ENCODE results near the gene NELL2. TPM values are rescaled to one million over a fixed set of nuclear protein-coding genes. Genes with fewer than 3 reads are reported as not detected.

Gene NELL2
- polyA plus RNA-seq, 2 of the 4 experiments (the other 2 are of a cell fraction): 0.16 TPM; not detected in 1

DNA sequence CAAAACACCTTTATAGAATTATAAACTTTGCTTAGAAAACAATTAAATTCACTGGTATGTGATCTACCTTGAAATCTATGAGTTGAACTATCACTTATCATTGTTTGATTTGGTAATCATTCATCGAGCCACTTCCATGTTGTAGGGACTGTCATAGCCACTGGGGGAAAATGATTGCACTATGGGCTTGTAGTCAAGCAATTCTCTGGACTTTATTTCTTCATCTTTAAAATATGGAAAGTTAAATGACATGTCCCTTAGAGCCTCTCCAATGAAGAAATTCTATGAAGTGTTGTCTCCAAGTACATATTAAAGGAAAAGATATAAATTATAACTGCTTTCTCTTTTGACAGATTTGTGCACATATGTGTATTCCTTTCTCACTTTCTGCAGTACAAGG is 97.3 kb downstream of the NELL2 start (continued):
- TF ChIP-seq, protein P1, sequence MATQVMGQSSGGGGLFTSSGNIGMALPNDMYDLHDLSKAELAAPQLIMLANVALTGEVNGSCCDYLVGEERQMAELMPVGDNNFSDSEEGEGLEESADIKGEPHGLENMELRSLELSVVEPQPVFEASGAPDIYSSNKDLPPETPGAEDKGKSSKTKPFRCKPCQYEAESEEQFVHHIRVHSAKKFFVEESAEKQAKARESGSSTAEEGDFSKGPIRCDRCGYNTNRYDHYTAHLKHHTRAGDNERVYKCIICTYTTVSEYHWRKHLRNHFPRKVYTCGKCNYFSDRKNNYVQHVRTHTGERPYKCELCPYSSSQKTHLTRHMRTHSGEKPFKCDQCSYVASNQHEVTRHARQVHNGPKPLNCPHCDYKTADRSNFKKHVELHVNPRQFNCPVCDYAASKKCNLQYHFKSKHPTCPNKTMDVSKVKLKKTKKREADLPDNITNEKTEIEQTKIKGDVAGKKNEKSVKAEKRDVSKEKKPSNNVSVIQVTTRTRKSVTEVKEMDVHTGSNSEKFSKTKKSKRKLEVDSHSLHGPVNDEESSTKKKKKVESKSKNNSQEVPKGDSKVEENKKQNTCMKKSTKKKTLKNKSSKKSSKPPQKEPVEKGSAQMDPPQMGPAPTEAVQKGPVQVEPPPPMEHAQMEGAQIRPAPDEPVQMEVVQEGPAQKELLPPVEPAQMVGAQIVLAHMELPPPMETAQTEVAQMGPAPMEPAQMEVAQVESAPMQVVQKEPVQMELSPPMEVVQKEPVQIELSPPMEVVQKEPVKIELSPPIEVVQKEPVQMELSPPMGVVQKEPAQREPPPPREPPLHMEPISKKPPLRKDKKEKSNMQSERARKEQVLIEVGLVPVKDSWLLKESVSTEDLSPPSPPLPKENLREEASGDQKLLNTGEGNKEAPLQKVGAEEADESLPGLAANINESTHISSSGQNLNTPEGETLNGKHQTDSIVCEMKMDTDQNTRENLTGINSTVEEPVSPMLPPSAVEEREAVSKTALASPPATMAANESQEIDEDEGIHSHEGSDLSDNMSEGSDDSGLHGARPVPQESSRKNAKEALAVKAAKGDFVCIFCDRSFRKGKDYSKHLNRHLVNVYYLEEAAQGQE (IDR thresholded peaks at IDR 0.05): no peak

DNA sequence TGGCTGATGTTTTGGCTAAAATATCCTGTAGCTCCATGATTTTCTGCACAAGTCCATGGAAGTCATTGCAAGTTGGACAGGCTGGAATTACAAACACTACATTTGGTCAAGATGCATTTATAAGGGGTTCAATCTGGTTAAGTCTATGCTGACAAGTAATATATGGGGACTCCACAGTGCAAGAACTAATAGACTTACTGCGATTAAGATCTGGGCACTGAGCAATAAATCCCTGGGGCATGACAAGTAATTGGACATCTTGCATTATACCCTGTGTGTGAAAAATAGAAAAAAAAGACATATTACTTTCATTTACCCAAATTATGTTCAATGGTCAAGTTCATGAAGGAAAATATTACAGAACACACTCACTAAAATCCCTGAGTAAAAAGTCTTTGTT is 99.1 kb downstream of the NELL2 start:
- Histone ChIP-seq H3K9me3 (no peaks in the 10 kb centered on the region), H3K4me1 (no peaks in the 10 kb centered on the region), H3K27ac (no peak overlapping the region), H3K4me3 (no peak overlapping the region), H3K4me2 (no peak overlapping the region)
- no peak for ATAC-seq
- TF ChIP-seq NR3C1 (IDR thresholded peaks at IDR 0.05) (no peak), CBX8 (IDR thresholded peaks at IDR 0.05) (no peak)
- FAIRE-seq: no peak
- ChIA-PET CTCF (no interaction called here), POLR2A (no interaction called here)
- DNase-seq (ENCODE audit: low read depth in 1 of 2, low spot score in 1 of 2): no peak
- 24% methylated on average over 1 of the region's 1 CpG for WGBS (ENCODE audit: missing lambda C conversion rate)

DNA sequence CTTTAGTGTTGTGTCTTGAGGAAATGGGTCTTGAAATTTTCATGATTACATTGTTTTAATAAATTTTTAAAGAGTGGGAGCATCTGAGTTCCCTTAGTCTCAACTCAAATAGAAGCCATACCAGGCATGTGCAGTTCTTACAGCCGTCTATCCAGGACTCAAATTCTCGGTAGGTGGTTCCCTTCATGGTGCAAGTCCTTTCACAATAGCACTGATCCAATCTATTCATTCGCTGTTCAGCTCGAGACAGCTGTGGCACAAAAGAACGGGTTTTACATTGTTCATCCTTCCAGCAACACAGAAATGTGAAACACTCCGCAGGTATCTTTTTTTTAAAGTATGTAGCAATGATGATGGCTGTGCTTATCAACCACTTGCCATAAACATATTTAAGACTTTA is 100.2 kb downstream of the NELL2 start:
- Histone ChIP-seq H3K4me1 (no peaks in the 10 kb centered on the region), H3K27ac (no peak overlapping the region), H3K4me3 (no peak overlapping the region), H3K4me2 (no peak overlapping the region), H3K9me3 (no peaks in the 10 kb centered on the region)
- no peak for TF ChIP-seq CBX2 (IDR thresholded peaks at IDR 0.05; ENCODE audit: borderline replicate concordance, low read depth)
- no peak for TF ChIP-seq MYC (IDR thresholded peaks at IDR 0.05; ENCODE audit: borderline replicate concordance, low read length)
- TF ChIP-seq ZNF302 (CRISPR knock-in tag; IDR thresholded peaks at IDR 0.05): no peak
- no peak for TF ChIP-seq KDM5A (IDR thresholded peaks at IDR 0.05)
- no peak for TF ChIP-seq JUNB (IDR thresholded peaks at IDR 0.05)
- TF ChIP-seq, protein P2, sequence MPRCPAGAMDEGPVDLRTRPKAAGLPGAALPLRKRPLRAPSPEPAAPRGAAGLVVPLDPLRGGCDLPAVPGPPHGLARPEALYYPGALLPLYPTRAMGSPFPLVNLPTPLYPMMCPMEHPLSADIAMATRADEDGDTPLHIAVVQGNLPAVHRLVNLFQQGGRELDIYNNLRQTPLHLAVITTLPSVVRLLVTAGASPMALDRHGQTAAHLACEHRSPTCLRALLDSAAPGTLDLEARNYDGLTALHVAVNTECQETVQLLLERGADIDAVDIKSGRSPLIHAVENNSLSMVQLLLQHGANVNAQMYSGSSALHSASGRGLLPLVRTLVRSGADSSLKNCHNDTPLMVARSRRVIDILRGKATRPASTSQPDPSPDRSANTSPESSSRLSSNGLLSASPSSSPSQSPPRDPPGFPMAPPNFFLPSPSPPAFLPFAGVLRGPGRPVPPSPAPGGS (IDR thresholded peaks at IDR 0.05): no peak
- TF ChIP-seq, protein P3, sequence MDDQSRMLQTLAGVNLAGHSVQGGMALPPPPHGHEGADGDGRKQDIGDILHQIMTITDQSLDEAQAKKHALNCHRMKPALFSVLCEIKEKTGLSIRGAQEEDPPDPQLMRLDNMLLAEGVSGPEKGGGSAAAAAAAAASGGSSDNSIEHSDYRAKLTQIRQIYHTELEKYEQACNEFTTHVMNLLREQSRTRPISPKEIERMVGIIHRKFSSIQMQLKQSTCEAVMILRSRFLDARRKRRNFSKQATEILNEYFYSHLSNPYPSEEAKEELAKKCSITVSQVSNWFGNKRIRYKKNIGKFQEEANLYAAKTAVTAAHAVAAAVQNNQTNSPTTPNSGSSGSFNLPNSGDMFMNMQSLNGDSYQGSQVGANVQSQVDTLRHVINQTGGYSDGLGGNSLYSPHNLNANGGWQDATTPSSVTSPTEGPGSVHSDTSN (IDR thresholded peaks at IDR 0.05): no peak
- POLR2A ChIA-PET: no interaction called here
- ATAC-seq (no peak), FAIRE-seq (no peak), DNase-seq (ENCODE audit: low read depth in 1 of 2, low spot score in 1 of 2) (no peak)
- CTCF ChIA-PET: no interaction called here
- 12% methylated on average over 6 of the region's 6 CpGs for WGBS (ENCODE audit: missing lambda C conversion rate)

DNA sequence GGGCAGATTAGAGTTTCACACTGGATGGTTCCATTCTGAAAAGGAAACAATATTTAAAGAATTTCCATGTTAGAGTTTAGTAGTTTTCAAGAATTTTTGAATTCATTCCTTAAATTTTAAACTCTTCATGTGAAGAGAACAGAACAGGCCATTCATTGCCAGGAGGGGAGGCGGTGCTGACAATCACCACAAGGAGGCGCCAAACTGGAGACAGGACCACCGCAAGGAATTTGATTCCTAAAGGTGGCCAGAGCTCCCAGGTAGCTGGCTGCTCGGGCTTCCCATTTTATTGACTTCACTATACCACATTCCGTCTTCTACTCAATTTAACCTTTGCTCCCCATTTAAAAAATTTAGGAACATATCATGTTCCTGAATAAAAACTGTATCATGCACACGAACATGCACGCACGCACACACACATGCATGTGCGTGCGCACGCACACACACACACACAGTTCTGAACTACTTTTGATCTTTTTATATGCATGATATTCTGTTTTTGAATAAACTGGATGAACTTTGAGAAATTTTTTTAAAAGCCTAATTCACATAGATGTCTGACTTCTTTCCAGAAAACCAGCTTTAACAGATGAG is 101.2 kb downstream of the NELL2 start:
- Histone ChIP-seq H3K27ac (no peak overlapping the region), H3K4me2 (no peak overlapping the region), H3K4me1 (no peaks in the 10 kb centered on the region), H3K9me3 (no peaks in the 10 kb centered on the region), H3K4me3 (no peak overlapping the region)
- TF ChIP-seq, protein P1 (IDR thresholded peaks at IDR 0.05): no peak
- TF ChIP-seq TP53 (CRISPR knock-in tag; IDR thresholded peaks at IDR 0.05) (no peak), RAD21 (conservative IDR thresholded peaks at IDR 0.05 in 1 of 2, IDR thresholded peaks at IDR 0.05 in 1 of 2) (peak; percentile 32 to 54; a peak in 4 of 5 replicates), RARB (CRISPR knock-in tag; IDR thresholded peaks at IDR 0.05) (no peak), SMC3 (IDR thresholded peaks at IDR 0.05) (peak; percentile 59)
- TF ChIP-seq, protein P4, sequence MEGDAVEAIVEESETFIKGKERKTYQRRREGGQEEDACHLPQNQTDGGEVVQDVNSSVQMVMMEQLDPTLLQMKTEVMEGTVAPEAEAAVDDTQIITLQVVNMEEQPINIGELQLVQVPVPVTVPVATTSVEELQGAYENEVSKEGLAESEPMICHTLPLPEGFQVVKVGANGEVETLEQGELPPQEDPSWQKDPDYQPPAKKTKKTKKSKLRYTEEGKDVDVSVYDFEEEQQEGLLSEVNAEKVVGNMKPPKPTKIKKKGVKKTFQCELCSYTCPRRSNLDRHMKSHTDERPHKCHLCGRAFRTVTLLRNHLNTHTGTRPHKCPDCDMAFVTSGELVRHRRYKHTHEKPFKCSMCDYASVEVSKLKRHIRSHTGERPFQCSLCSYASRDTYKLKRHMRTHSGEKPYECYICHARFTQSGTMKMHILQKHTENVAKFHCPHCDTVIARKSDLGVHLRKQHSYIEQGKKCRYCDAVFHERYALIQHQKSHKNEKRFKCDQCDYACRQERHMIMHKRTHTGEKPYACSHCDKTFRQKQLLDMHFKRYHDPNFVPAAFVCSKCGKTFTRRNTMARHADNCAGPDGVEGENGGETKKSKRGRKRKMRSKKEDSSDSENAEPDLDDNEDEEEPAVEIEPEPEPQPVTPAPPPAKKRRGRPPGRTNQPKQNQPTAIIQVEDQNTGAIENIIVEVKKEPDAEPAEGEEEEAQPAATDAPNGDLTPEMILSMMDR (IDR thresholded peaks at IDR 0.05): peak; percentile 60
- TF ChIP-seq, protein P2 (IDR thresholded peaks at IDR 0.05): no peak
- WGBS (ENCODE audit: missing lambda C conversion rate): 55% methylated on average over 11 of the region's 11 CpGs
- DNase-seq (ENCODE audit: low read depth in 1 of 2, low spot score in 1 of 2) (peak; percentile 3 to 42), ATAC-seq (peak; percentile 34 to 77; a peak in 3 of 6 replicates), FAIRE-seq (no peak)
- CTCF ChIA-PET: interaction anchor here (0.7 to 1.7 kb wide), 7 partner anchors 10 to 156 kb away, joined by 3 to 10 read pairs (median 3); no protein-coding TSS in a partner anchor
- POLR2A ChIA-PET: no interaction called here

Data from A549 (cell line).